ENCODE data around the gene SPEM3.

Gene SPEM3

DNA sequence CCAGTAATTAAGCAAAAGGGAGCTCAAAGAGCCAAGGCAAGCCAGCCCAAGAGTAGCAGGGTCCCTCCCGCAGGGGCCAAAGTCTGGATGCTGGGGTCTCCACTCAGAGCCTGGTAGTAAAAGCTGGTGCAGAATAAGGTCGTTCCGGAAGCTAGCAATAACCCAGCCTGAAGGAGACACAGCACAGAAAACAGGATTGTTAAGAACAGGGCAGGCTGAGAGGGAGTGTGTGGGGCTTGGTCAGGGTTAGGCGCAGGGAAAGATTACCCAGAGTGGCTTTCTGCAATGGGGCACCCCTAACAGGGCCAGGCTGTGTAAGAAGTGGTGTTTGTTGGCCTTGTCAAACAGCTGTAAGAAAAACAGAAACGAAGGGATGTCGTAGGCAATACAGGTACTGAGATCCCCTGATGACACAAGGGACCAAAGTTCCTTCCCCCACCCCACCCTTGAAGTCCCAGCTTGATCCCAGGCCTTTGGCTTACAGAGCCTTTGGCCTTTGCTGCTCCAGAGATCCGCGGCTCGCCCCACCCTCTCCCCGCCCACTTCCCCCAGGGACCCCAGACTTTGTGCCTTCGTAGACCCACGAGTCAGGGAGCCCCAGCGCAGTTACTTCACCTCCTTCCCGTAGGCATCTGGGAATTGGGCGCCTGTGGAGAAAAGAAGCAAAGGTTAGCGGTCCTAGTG, 25.5 kb upstream of the SPEM3 start:
- Histone ChIP-seq H3K4me1 (no peaks in the 10 kb centered on the region), H3K9me3 (no peaks in the 10 kb centered on the region), H3K36me3 (no peaks in the 10 kb centered on the region), H3K27me3 (no peaks in the 10 kb centered on the region), H3K4me3 (ENCODE audit: low read depth, low read length) (peak overlapping the region; percentile 65)
- TF ChIP-seq, protein P1, sequence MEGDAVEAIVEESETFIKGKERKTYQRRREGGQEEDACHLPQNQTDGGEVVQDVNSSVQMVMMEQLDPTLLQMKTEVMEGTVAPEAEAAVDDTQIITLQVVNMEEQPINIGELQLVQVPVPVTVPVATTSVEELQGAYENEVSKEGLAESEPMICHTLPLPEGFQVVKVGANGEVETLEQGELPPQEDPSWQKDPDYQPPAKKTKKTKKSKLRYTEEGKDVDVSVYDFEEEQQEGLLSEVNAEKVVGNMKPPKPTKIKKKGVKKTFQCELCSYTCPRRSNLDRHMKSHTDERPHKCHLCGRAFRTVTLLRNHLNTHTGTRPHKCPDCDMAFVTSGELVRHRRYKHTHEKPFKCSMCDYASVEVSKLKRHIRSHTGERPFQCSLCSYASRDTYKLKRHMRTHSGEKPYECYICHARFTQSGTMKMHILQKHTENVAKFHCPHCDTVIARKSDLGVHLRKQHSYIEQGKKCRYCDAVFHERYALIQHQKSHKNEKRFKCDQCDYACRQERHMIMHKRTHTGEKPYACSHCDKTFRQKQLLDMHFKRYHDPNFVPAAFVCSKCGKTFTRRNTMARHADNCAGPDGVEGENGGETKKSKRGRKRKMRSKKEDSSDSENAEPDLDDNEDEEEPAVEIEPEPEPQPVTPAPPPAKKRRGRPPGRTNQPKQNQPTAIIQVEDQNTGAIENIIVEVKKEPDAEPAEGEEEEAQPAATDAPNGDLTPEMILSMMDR (IDR thresholded peaks at IDR 0.05; ENCODE audit: low read depth, low read length) = no peak
- peak; percentile 61 for DNase-seq

DNA sequence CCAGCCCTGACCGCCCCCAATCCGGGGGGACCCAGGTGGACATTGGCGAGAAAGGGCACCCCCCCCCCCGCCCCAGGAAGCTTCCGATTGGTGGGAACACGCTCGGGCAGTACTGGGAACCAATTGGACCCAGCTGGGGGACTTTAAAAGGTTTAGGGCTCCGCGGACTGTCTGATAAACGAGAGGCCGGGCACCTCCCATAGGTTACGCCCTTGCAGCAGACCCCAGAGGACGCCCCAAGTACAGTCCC, 25.0 kb upstream of the SPEM3 start:
- DNase-seq = no peak
- Histone ChIP-seq H3K36me3 (no peaks in the 10 kb centered on the region), H3K4me1 (no peaks in the 10 kb centered on the region), H3K4me3 (ENCODE audit: low read depth, low read length) (peak overlapping the region; percentile 65), H3K9me3 (no peaks in the 10 kb centered on the region), H3K27me3 (no peaks in the 10 kb centered on the region)
- TF ChIP-seq, protein P1 (IDR thresholded peaks at IDR 0.05; ENCODE audit: low read depth, low read length) = no peak

DNA sequence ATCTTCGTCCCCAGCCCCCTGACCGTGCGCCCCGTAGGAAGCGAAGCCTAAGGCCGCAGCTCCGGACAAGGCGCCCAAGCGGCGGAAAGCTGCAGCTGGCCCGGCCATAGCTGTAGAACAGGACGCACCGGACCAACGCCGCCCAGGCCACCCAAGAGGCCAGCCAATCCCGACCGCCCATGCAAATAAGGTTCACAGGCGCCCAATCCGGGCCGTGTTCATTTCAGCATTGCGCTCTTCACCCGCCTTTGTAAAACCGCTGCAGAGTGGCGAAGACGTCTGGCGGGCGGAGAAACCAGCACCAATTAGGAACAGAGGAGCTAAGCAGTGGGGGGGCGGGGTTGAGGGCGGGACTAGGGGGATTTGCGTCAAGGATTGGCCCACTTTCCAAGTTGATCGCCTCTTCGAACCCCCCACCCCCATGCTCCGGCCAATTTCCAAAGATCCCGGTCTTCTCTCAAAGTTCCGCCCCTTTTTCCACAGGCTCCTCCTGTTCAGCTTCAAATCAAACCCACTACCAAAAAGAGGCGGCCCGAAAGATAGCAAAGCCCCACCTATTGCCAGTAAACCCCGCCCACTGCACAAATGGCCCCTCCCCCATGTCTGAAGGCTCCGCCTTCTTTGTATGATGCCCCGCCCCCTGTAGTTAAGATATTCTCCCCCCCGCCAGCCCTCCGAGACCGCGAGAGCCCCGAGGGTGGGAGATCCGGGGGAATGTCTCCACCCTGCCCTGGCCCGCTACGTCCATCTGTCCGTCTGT, 24.5 kb upstream of the SPEM3 start, which contains the start of gene TMEM256:
Gene TMEM256 (minus strand): TSS at position 121 of the 760 bp plus-strand sequence. CDS start 13 bp downstream, at position 108.
- no peaks in the 10 kb centered on the region for H3K36me3 ChIP-seq
- no peaks in the 10 kb centered on the region for H3K27me3 ChIP-seq
- H3K9me3 ChIP-seq = no peaks in the 10 kb centered on the region
- H3K4me3 ChIP-seq (ENCODE audit: low read depth, low read length) = peak within 1 kb of the TSS; percentile 65
- TF ChIP-seq, protein P1 (IDR thresholded peaks at IDR 0.05; ENCODE audit: low read depth, low read length) = no peak
- peak; percentile 94 for DNase-seq
- no peaks in the 10 kb centered on the region for H3K4me1 ChIP-seq

DNA sequence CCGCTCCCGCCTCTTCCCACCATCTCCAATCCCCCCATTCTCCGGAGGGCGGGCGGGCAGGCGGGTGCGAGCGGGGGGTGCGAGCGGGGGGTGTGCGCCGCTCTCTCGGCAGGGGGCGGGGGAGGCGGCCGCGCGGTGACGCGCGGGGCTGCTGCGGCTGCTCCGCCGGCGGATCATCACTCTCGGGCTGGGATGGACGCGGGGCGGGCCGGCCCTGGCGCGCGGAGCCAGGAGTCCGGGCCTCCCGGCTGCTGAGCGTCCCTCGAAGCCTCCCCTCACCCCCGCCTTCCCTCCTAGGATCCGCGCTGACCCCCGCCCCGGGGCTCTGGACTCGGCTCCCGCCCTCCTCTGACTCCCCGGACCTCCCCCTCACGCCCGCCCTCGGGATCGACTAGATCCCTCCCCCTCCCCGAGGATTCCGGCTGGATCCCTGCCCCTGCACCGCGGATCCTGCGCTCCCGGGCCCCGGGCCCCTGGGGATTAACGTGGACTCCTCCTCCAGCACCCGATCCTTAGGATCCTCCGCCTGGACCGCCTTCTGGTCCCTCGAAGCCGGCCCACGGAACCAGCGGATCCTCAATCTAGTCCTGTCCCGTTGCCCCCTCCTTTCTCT, 23.8 kb upstream of the SPEM3 start:
- H3K4me3 ChIP-seq (ENCODE audit: low read depth, low read length) = peak overlapping the region; percentile 49
- TF ChIP-seq, protein P1 (IDR thresholded peaks at IDR 0.05; ENCODE audit: low read depth, low read length) = no peak

DNA sequence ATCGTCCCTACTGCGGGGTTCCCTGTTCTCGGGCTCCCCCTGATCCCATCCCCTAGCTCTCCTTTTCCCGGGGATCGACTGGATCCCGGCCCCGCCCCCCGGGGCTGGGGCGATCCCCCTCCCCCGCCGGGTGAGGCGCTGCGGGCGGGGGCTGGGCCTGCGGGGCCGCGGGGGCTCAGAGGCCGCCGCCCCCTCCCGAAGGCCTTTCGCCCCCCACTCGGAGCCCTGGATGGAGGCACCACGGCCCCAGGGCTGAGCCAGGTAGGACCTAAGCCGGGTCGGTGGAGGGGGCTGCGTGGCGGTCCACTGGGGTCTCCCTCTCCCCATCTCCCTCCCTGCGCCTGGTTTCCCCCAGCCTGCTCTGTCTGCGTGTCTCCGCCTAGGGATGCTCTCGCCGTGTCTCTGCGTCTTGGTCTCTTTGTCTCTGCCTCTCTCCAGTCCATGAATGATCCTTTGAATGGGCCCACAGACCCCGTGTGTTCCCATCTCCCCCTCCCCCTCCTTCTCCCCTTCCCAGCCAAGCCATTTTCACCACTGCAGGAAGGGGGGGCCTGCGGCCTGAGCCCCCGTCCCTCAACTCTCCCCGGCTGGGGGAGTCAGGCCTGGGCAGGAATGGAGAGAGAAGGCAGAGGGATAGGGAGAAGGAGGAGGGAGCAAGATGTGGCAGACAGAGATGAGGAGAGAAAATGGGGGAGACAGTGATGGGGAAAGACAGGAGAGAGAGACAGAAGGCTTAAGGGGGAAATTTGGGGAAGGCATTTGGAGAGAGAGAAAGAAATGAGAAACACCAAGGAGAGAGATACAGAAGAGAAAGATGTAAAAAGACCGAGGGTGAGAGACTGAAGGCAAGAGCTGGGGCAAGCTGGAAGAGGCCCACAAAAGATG, 23.1 kb upstream of the SPEM3 start:
- Histone ChIP-seq H3K4me1 (no peaks in the 10 kb centered on the region), H3K27me3 (no peaks in the 10 kb centered on the region), H3K9me3 (no peaks in the 10 kb centered on the region), H3K36me3 (no peaks in the 10 kb centered on the region), H3K4me3 (ENCODE audit: low read depth, low read length) (peak overlapping the region; percentile 49)
- TF ChIP-seq, protein P1 (IDR thresholded peaks at IDR 0.05; ENCODE audit: low read depth, low read length) = no peak
- DNase-seq = no peak

More for the DNA sequence above, 23.8 kb upstream of the SPEM3 start:
- DNase-seq = no peak
- Histone ChIP-seq H3K4me1 (no peaks in the 10 kb centered on the region), H3K36me3 (no peaks in the 10 kb centered on the region), H3K9me3 (no peaks in the 10 kb centered on the region), H3K27me3 (no peaks in the 10 kb centered on the region)

Data from BE2C (cell line).